GM23248 (cell line): Measurements from ENCODE around the gene CLECL1. TPM values are rescaled to one million over a fixed set of nuclear protein-coding genes. Genes with fewer than 3 reads are reported as not detected.

Experiments
- DNase-seq: peaks from one replicate; pipeline ENCODE4 v3.0.0-alpha.2; 2015
- H2AFZ ChIP-seq: fragments of 200-600 bp; sonication (generic); 2 replicates; pipeline ENCODE4 v1.6.1; 2016; ENCODE audit warnings: antibody characterized with exemption
- H3F3A ChIP-seq: fragments of 200-600 bp; sonication (generic); 2 replicates; pipeline ENCODE4 v1.6.1; 2016; ENCODE audit warnings: mild to moderate bottlenecking, antibody characterized with exemption, mixed run types; ENCODE audit not compliant: insufficient read depth
- H3K27ac ChIP-seq: fragments of 200-600 bp; sonication (generic); 2 replicates; pipeline ENCODE4 v1.5.1; 2016; ENCODE audit warnings: mild to moderate bottlenecking
- H3K27me3 ChIP-seq: fragments of 200-600 bp; sonication (generic); replicated peaks from 2 replicates; pipeline ENCODE4 v1.6.1; 2016; ENCODE audit warnings: mild to moderate bottlenecking; ENCODE audit not compliant: insufficient read depth
- H3K36me3 ChIP-seq: fragments of 200-600 bp; sonication (generic); 2 replicates; pipeline ENCODE4 v1.6.1; 2016; ENCODE audit warnings: low read depth, mild to moderate bottlenecking
- H3K4me1 ChIP-seq: fragments of 200-600 bp; sonication (generic); 2 replicates; pipeline ENCODE4 v1.6.1; 2016; ENCODE audit warnings: mild to moderate bottlenecking; ENCODE audit not compliant: insufficient read depth
- H3K4me2 ChIP-seq: fragments of 200-600 bp; sonication (generic); one replicate; pipeline ENCODE4 v1.6.1; 2016; ENCODE audit warnings: mild to moderate bottlenecking; ENCODE audit not compliant: unreplicated experiment
- H3K4me3 ChIP-seq: fragments of 200-600 bp; sonication (generic); 2 replicates; pipeline ENCODE4 v1.5.1; 2016; ENCODE audit warnings: mild to moderate bottlenecking
- H3K79me2 ChIP-seq: fragments of 200-600 bp; sonication (generic); 2 replicates; pipeline ENCODE4 v1.6.1; 2016; ENCODE audit warnings: mild to moderate bottlenecking; ENCODE audit not compliant: insufficient read depth
- H3K9ac ChIP-seq: fragments of 200-600 bp; sonication (generic); 2 replicates; pipeline ENCODE4 v1.6.1; 2016; ENCODE audit warnings: mild to moderate bottlenecking
- H3K9me2 ChIP-seq: fragments of 200-600 bp; sonication (generic); 2 replicates; pipeline ENCODE4 v1.6.1; 2016; ENCODE audit warnings: mixed run types, mild to moderate bottlenecking, moderate library complexity; ENCODE audit not compliant: insufficient read depth
- H3K9me3 ChIP-seq: fragments of 200-600 bp; sonication (generic); one replicate; pipeline ENCODE4 v1.6.1; 2017; ENCODE audit warnings: low read depth
- H4K20me1 ChIP-seq: fragments of 200-600 bp; sonication (generic); 2 replicates; pipeline ENCODE4 v1.6.0; 2016; ENCODE audit not compliant: insufficient read depth
- EZH2 ChIP-seq: fragments of 200-600 bp; sonication (generic); IDR thresholded peaks from 2 replicates; pipeline ENCODE4 v1.6.1; 2018; ENCODE audit warnings: antibody characterized with exemption, mild to moderate bottlenecking; ENCODE audit not compliant: insufficient read depth, poor library complexity, severe bottlenecking
- EZH2phosphoT487 ChIP-seq: fragments of 200-600 bp; sonication (generic); IDR thresholded peaks from 2 replicates; pipeline ENCODE4 v1.6.1; 2018; ENCODE audit warnings: antibody characterized with exemption, moderate library complexity, mild to moderate bottlenecking, low read depth; ENCODE audit not compliant: insufficient read depth
- whole genome bisulfite sequencing, 2 experiments: methylation state at CpG; one replicate each; pipeline ENCODE4 v1.1.6; 2015 to 2017; ENCODE audit warnings: low lambda C conversion rate in 2 of 2, low coverage in 1 of 2; ENCODE audit errors: missing lambda C conversion rate in 2 of 2; 5-methylcytosine and 5-hydroxymethylcytosine counted together
- in situ Hi-C: fragments of 300-500 bp; cut with MboI; formaldehyde crosslinking; loops from 2 replicates; pipeline ENCODE4 v1.15.0; 2020
- polyA plus RNA-seq: library from polyadenylated mRNA; unstranded; fragments of >200 nt; fragmentation: Nextera tagmentation; extraction: Ambion mirVana; gene quantifications from 2 replicates; pipeline ENCODE4 v1.2.1, GENCODE V29; 2016
- total RNA-seq: library from RNA; depleted of rRNA; stranded (reverse); fragments of >200 nt; shearing (Covaris generic); gene quantifications from 2 replicates; pipeline ENCODE4 v1.2.3, GENCODE V29; 2014

Gene CLECL1
- total and polyA plus RNA-seq, 2 experiments from 2014 or later = not detected

DNA sequence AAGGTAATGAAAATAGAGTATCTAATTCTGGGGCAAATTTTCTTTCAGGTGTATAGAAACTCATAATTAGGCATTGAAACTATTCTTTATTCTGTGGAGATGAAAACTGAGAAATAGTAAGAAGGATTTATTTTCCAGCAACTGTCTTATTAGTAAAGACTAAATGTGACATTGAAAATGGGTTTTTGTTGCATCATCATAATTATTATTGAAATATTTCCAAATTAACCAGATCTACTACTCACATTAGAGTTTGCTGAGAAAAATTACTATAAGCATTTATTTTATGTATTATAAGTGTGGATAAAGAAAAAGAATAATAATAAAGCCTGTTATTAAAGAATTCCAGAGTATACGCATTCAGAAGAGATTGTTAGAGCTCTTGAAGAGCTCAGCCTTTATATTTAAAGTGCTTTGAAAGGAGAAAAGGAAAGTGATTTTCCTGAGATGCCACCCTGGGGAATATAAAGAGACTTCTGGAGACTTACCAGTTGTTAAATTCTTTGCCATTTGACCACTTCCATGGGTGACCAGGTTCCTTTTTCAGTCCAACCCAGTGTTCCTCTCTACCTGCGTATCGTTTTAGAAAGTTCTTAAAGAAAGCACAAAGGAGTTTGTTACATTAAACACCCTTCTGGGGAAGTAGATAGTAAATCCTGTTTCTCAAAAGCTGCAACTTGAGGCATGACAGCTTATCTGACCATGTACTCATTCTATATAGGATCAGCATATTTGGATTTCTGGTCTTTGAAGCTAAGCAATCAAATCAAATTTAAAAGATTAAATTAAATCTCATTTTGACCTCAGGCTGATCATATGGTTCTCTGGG, 21.4 kb upstream of the CLECL1 start:
- Histone ChIP-seq H4K20me1 (no peaks in the 10 kb centered on the region), H3K9me3 (no peaks in the 10 kb centered on the region), H3K79me2 (no peaks in the 10 kb centered on the region), H3K4me1 (peaks cover 4% of the 10 kb centered on the region; the same call in 1 of the 2 replicates), H3K9me2 (no peaks in the 10 kb centered on the region), H3F3A (no peaks in the 10 kb centered on the region), H3K9ac (no peak overlapping the region), H3K27ac (no peak overlapping the region), H3K27me3 (peaks cover 13% of the 10 kb centered on the region), H3K36me3 (no peaks in the 10 kb centered on the region), H2AFZ (no peak overlapping the region), H3K4me3 (no peak overlapping the region), H3K4me2 (no peak overlapping the region)
- no peak for DNase-seq
- 88 to 91% methylated on average over 3 of the region's 3 CpGs for WGBS, 2 experiments
- no peak for TF ChIP-seq EZH2
- TF ChIP-seq EZH2phosphoT487 = no peak
- in situ Hi-C loops = no loop called here

DNA sequence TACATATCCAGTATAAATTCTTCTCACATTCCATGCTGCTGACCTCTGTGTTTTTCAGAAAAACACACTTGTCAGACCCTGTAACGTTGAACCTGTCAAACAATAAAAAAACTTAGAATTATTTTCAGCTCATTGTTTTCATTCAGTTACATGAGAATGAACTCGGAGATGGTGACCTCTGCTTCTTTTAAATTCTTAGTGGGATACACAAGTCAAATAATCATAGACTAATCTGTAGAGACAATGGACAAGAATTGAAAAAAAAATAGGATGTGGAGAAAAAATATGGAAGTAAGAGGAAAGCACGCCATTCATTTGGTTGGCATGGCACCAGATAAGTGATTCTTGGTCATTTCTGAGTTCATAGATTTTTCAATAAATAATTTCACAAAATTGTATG, 20.6 kb upstream of the CLECL1 start:
- Histone ChIP-seq H3K27ac (no peak overlapping the region), H3K36me3 (no peaks in the 10 kb centered on the region), H3K9me3 (no peaks in the 10 kb centered on the region), H3K4me1 (peaks cover 4% of the 10 kb centered on the region; the same call in 1 of the 2 replicates), H4K20me1 (no peaks in the 10 kb centered on the region), H3K27me3 (peaks cover 13% of the 10 kb centered on the region), H3F3A (no peaks in the 10 kb centered on the region), H2AFZ (no peak overlapping the region), H3K4me2 (no peak overlapping the region), H3K4me3 (no peak overlapping the region), H3K79me2 (no peaks in the 10 kb centered on the region), H3K9me2 (no peaks in the 10 kb centered on the region), H3K9ac (no peak overlapping the region)
- TF ChIP-seq EZH2 (no peak), EZH2phosphoT487 (no peak)
- in situ Hi-C loops = no loop called here
- no peak for DNase-seq
- whole genome bisulfite sequencing, 2 experiments = 55 to 58% methylated on average over 3 of the region's 3 CpGs

DNA sequence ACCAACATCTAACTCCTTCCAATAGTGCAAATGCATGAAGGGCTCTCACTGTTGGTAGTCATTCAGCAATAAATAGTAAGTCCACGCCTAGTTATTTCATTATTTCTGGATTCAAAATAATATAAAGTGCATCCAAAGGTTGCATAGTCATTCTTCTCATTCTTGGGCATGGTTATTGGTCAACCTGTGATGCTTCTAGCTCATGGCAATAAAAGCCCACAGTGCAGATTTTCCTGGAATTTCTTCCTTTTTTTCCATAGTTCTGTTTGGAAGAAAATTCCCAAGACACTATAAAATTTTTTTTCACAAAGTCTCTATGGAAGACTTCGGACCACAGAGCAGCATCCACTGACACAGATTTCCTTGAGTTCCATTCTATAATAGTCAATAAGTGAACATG, 20.2 kb upstream of the CLECL1 start:
- no peaks in the 10 kb centered on the region for H3F3A ChIP-seq
- H3K9ac ChIP-seq = no peak overlapping the region
- H3K36me3 ChIP-seq = no peaks in the 10 kb centered on the region
- 10 to 19% methylated on average over 2 of the region's 2 CpGs for WGBS, 2 experiments
- H3K9me3 ChIP-seq = no peaks in the 10 kb centered on the region
- no peak overlapping the region for H3K27ac ChIP-seq
- H3K27me3 ChIP-seq = peaks cover 13% of the 10 kb centered on the region
- H3K4me2 ChIP-seq = no peak overlapping the region
- H3K4me1 ChIP-seq = peaks cover 4% of the 10 kb centered on the region; the same call in 1 of the 2 replicates
- TF ChIP-seq EZH2phosphoT487 = no peak
- no peak for TF ChIP-seq EZH2
- H3K4me3 ChIP-seq = no peak overlapping the region
- no peak for DNase-seq
- in situ Hi-C loops = no loop called here
- H4K20me1 ChIP-seq = no peaks in the 10 kb centered on the region
- no peak overlapping the region for H2AFZ ChIP-seq
- no peaks in the 10 kb centered on the region for H3K9me2 ChIP-seq
- H3K79me2 ChIP-seq = no peaks in the 10 kb centered on the region

- in situ Hi-C loops = no loop called here
- H3F3A ChIP-seq = no peaks in the 10 kb centered on the region
- no peak overlapping the region for H2AFZ ChIP-seq
Observed at GRCh38 chr12:9752145-9752933, 19.4 kb upstream of the CLECL1 start.

More at GRCh38 chr12:9752145-9752933, 19.4 kb upstream of the CLECL1 start:
- H3K27ac ChIP-seq = no peak overlapping the region
- TF ChIP-seq EZH2 (no peak), EZH2phosphoT487 (no peak)
- no peaks in the 10 kb centered on the region for H3K9me2 ChIP-seq
- H3K36me3 ChIP-seq = no peaks in the 10 kb centered on the region
- peaks cover 13% of the 10 kb centered on the region; the same call in 1 of the 2 replicates for H3K27me3 ChIP-seq
- H3K4me3 ChIP-seq = no peak overlapping the region
- peaks cover 4% of the 10 kb centered on the region; the same call in 1 of the 2 replicates for H3K4me1 ChIP-seq
- 78 to 84% methylated on average over 2 of the region's 2 CpGs for WGBS, 2 experiments
- H3K4me2 ChIP-seq = no peak overlapping the region
- no peaks in the 10 kb centered on the region for H4K20me1 ChIP-seq
- no peaks in the 10 kb centered on the region for H3K79me2 ChIP-seq
- H3K9ac ChIP-seq = no peak overlapping the region
- DNase-seq = no peak
- H3K9me3 ChIP-seq = no peaks in the 10 kb centered on the region
